ENCODE results near the gene PAK4.
"Not testable (repeated sequence)": the region's sequence is repeated elsewhere in the genome, so short reads cannot be mapped to it uniquely, and the experiment has no call there.

Gene PAK4

DNA sequence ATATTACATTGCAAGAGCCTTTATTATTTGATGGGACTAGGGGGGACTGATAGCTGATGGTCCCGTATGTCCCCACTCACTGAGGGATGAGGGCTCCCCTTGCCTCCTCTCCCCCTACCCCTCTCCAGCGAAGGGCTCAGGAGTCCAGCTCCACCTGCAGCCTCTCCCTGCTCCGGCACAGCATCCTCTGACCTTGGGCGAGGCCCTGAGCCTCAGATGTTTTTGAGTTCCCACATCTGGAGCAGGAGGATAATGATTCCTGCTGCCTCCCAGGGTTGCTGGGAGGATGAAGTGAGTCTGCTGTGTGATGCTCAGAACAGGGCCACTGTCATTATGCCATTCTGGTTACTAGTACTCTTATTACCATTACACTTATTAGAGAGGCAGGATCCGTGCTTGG is 15.0 kb downstream of the PAK4 start:
- H3K27me3 ChIP-seq (ENCODE audit: control insufficient read depth, low read length) = no peaks in the 10 kb centered on the region
- no peaks in the 10 kb centered on the region for H3K9me2 ChIP-seq (replicated peaks; ENCODE audit: control insufficient read depth, low read length)
- peaks cover 23% of the 10 kb centered on the region for H3K79me2 ChIP-seq (ENCODE audit: control insufficient read depth, low read length)
- no peak overlapping the region for H3K4me2 ChIP-seq (ENCODE audit: low read length)
- 0 out of 2 replicates have a peak, but pooled peaks cover 7% of the 10 kb centered on the region for H4K20me1 ChIP-seq (ENCODE audit: control insufficient read depth, insufficient read depth, low read depth, low read length)
- no peaks in the 10 kb centered on the region for H3K36me3 ChIP-seq (ENCODE audit: control insufficient read depth, low read length)
- TF ChIP-seq, protein P1, sequence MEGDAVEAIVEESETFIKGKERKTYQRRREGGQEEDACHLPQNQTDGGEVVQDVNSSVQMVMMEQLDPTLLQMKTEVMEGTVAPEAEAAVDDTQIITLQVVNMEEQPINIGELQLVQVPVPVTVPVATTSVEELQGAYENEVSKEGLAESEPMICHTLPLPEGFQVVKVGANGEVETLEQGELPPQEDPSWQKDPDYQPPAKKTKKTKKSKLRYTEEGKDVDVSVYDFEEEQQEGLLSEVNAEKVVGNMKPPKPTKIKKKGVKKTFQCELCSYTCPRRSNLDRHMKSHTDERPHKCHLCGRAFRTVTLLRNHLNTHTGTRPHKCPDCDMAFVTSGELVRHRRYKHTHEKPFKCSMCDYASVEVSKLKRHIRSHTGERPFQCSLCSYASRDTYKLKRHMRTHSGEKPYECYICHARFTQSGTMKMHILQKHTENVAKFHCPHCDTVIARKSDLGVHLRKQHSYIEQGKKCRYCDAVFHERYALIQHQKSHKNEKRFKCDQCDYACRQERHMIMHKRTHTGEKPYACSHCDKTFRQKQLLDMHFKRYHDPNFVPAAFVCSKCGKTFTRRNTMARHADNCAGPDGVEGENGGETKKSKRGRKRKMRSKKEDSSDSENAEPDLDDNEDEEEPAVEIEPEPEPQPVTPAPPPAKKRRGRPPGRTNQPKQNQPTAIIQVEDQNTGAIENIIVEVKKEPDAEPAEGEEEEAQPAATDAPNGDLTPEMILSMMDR (IDR thresholded peaks at IDR 0.05; ENCODE audit: low read depth, low read length, poor library complexity, severe bottlenecking) = no peak
- no peak for TF ChIP-seq EZH2phosphoT487 (IDR thresholded peaks at IDR 0.05; ENCODE audit: borderline replicate concordance, low read length)
- H3F3A ChIP-seq (ENCODE audit: control insufficient read depth, insufficient read depth) = no peaks in the 10 kb centered on the region
- H3K9me3 ChIP-seq (ENCODE audit: control insufficient read depth, insufficient read depth, low read length) = no peaks in the 10 kb centered on the region
- H3K4me3 ChIP-seq (ENCODE audit: low read length) = no peak overlapping the region
- H3K27ac ChIP-seq (ENCODE audit: low read depth, low read length) = no peak overlapping the region
- H3K4me1 ChIP-seq (ENCODE audit: control insufficient read depth, low read length) = no peaks in the 10 kb centered on the region

DNA sequence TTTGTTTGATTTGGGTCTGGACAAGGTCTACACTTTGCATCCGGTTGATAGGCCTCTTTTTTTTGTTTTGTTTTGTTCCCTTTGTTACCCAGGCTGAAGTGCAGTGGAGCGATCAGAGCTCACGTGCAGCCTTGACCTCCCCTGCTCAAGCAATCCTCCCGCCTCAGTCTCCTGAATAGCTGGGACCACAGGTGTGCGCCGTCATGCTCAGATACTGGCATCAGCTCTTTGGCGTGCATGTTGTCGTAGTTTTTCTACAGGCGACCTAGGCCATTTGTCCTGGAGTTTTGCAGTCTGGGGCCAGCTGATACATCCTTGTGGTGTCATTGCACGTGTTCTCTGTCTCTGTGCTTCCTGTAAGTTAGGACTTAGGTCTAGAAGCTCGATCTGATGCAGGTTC is 16.3 kb downstream of the PAK4 start:
- H3K27ac ChIP-seq (ENCODE audit: low read depth, low read length) = no peak overlapping the region
- no peaks in the 10 kb centered on the region for H3K9me2 ChIP-seq (replicated peaks; ENCODE audit: control insufficient read depth, low read length)
- H3K27me3 ChIP-seq (ENCODE audit: control insufficient read depth, low read length) = no peaks in the 10 kb centered on the region
- no peak overlapping the region for H3K4me2 ChIP-seq (ENCODE audit: low read length)
- peaks cover 22% of the 10 kb centered on the region for H3K79me2 ChIP-seq (ENCODE audit: control insufficient read depth, low read length)
- 0 out of 2 replicates have a peak, but pooled peaks cover 7% of the 10 kb centered on the region for H4K20me1 ChIP-seq (ENCODE audit: control insufficient read depth, insufficient read depth, low read depth, low read length)
- H3F3A ChIP-seq (ENCODE audit: control insufficient read depth, insufficient read depth) = no peaks in the 10 kb centered on the region
- no peak overlapping the region for H3K4me3 ChIP-seq (ENCODE audit: low read length)
- H3K4me1 ChIP-seq (ENCODE audit: control insufficient read depth, low read length) = no peaks in the 10 kb centered on the region
- no peaks in the 10 kb centered on the region for H3K9me3 ChIP-seq (ENCODE audit: control insufficient read depth, insufficient read depth, low read length)
- TF ChIP-seq EZH2phosphoT487 (IDR thresholded peaks at IDR 0.05; ENCODE audit: borderline replicate concordance, low read length) = no peak
- TF ChIP-seq, protein P1 (IDR thresholded peaks at IDR 0.05; ENCODE audit: low read depth, low read length, poor library complexity, severe bottlenecking) = no peak
- H3K36me3 ChIP-seq (ENCODE audit: control insufficient read depth, low read length) = no peaks in the 10 kb centered on the region

DNA sequence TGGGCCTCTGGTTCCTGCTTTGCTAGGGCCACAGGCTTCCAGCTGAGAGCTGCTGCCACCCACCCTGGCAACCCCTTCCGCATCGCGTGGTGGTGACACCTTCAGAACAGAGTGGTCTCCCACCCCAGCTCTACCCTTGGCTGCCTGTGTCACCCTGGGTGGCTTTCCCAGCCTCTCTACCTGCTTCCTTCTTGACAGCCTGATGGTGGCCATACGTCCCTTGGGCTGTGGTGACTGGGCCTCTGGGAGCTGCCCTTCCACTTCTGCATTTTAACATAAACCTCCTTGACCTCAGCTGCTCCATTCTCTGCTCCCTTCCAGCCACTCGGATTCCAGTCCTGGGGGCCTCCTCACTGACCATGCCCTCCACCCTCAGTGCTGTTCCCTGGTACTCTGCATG is 17.0 kb downstream of the PAK4 start:
- H3K4me3 ChIP-seq (ENCODE audit: low read length) = no peak overlapping the region
- no peaks in the 10 kb centered on the region for H3K9me3 ChIP-seq (ENCODE audit: control insufficient read depth, insufficient read depth, low read length)
- no peaks in the 10 kb centered on the region for H3K27me3 ChIP-seq (ENCODE audit: control insufficient read depth, low read length)
- H3K9me2 ChIP-seq (replicated peaks; ENCODE audit: control insufficient read depth, low read length) = no peaks in the 10 kb centered on the region
- 0 out of 2 replicates have a peak, but pooled peaks cover 7% of the 10 kb centered on the region for H4K20me1 ChIP-seq (ENCODE audit: control insufficient read depth, insufficient read depth, low read depth, low read length)
- no peaks in the 10 kb centered on the region for H3F3A ChIP-seq (ENCODE audit: control insufficient read depth, insufficient read depth)
- H3K4me1 ChIP-seq (ENCODE audit: control insufficient read depth, low read length) = no peaks in the 10 kb centered on the region
- H3K79me2 ChIP-seq (ENCODE audit: control insufficient read depth, low read length) = peaks cover 22% of the 10 kb centered on the region
- no peak for TF ChIP-seq EZH2phosphoT487 (IDR thresholded peaks at IDR 0.05; ENCODE audit: borderline replicate concordance, low read length)
- TF ChIP-seq, protein P1 (IDR thresholded peaks at IDR 0.05; ENCODE audit: low read depth, low read length, poor library complexity, severe bottlenecking) = no peak
- H3K36me3 ChIP-seq (ENCODE audit: control insufficient read depth, low read length) = no peaks in the 10 kb centered on the region
- H3K4me2 ChIP-seq (ENCODE audit: low read length) = no peak overlapping the region
- no peak overlapping the region for H3K27ac ChIP-seq (ENCODE audit: low read depth, low read length)

DNA sequence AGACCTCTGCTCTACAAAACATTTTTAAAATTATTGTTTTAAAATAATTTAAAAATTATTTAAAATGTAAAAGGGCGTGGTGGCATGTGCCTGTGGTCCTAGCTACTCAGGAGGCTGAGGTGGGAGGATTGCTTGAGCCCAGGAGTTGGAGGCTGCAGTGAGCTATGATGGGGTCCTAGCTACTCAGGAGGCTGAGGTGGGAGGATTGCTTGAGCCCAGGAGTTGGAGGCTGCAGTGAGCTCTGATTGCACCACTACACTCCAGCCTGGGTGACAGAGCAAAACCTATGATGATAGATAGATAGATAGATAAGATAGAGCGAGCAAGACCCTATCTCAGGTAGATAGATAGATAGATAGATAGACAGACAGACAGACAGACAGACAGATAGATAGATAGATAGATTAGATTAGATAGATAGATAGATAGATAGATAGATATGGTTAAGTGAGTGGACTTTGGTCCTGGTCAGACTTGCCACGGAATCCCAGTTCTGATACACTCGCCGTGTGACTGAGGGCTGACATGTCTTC is 18.2 kb downstream of the PAK4 start:
- not testable (repeated sequence) for H3K9me3 ChIP-seq (ENCODE audit: control insufficient read depth, insufficient read depth, low read length); H3F3A ChIP-seq (ENCODE audit: control insufficient read depth, insufficient read depth); H3K36me3 ChIP-seq (ENCODE audit: control insufficient read depth, low read length); H3K27ac ChIP-seq (ENCODE audit: low read depth, low read length); H3K27me3 ChIP-seq (ENCODE audit: control insufficient read depth, low read length); H3K4me2 ChIP-seq (ENCODE audit: low read length); H3K9me2 ChIP-seq (replicated peaks; ENCODE audit: control insufficient read depth, low read length); H3K4me3 ChIP-seq (ENCODE audit: low read length); H3K4me1 ChIP-seq (ENCODE audit: control insufficient read depth, low read length); H4K20me1 ChIP-seq (ENCODE audit: control insufficient read depth, insufficient read depth, low read depth, low read length)
- H3K79me2 ChIP-seq (ENCODE audit: control insufficient read depth, low read length) = peaks cover 16% of the 10 kb centered on the region
